Kidney epithelial cell (primary cell): ENCODE data around the gene INPP5B. TPM values are rescaled to one million over a fixed set of nuclear protein-coding genes. Genes with fewer than 3 reads are reported as not detected.

Source experiments
- DNase-seq: peaks from one replicate; pipeline ENCODE4 v3.0.0-alpha.2; 2010; ENCODE audit warnings: low read depth
- H3K27me3 ChIP-seq: 2 replicates; pipeline ENCODE4 v1.6.0; 2011; ENCODE audit warnings: low read length; ENCODE audit not compliant: control insufficient read depth, insufficient read depth
- H3K36me3 ChIP-seq: 2 replicates; pipeline ENCODE4 v1.5.1; 2011; ENCODE audit warnings: low read length; ENCODE audit not compliant: control insufficient read depth, insufficient read depth
- H3K4me3 ChIP-seq: 2 replicates; pipeline ENCODE4 v1.5.1; 2011; ENCODE audit warnings: low read depth, mild to moderate bottlenecking, control low read depth, low read length
- CTCF ChIP-seq: IDR thresholded peaks from 2 replicates; pipeline ENCODE4 v1.5.1; 2011; ENCODE audit warnings: mild to moderate bottlenecking, moderate library complexity, low read length, control low read depth, inconsistent platforms; ENCODE audit not compliant: insufficient read depth, poor library complexity, severe bottlenecking
- total RNA-seq: library from RNA; depleted of rRNA; stranded (reverse); fragments of >200 nt; gene quantifications from 2 replicates; pipeline ENCODE4 v1.2.3, GENCODE V29; 2015

Gene INPP5B
- total RNA-seq, 1 donor from 2014 or later, result 18.9 TPM

GRCh38 chr1:37865348-37866120 is 81.3 kb downstream of the INPP5B start:
- no peak for DNase-seq
- H3K4me3 ChIP-seq, result no peak overlapping the region
- no peaks in the 10 kb centered on the region for H3K36me3 ChIP-seq
- no peak for TF ChIP-seq CTCF
- H3K27me3 ChIP-seq, result no peaks in the 10 kb centered on the region

GRCh38 chr1:37862330-37862729 is 84.5 kb downstream of the INPP5B start:
- no peak for TF ChIP-seq CTCF
- DNase-seq, result no peak
- Histone ChIP-seq H3K27me3 (no peaks in the 10 kb centered on the region), H3K36me3 (no peaks in the 10 kb centered on the region), H3K4me3 (no peak overlapping the region)

- no peak overlapping the region for H3K4me3 ChIP-seq
- no peak for DNase-seq
- H3K27me3 ChIP-seq, result no peaks in the 10 kb centered on the region
- TF ChIP-seq CTCF, result no peak
- H3K36me3 ChIP-seq, result peaks cover 3% of the 10 kb centered on the region
Measured at GRCh38 chr1:37861151-37861550, 85.7 kb downstream of the INPP5B start.

GRCh38 chr1:37860346-37860666 is 86.5 kb downstream of the INPP5B start:
- no peak for TF ChIP-seq CTCF

GRCh38 chr1:37859507-37860345 is 87.1 kb downstream of the INPP5B start, which contains the start of gene MTF1:
TSS of gene MTF1 (minus strand) at chr1:37859592. CDS start at chr1:37857658, 1,934 bp downstream.
- H3K27me3 ChIP-seq, result no peaks in the 10 kb centered on the region
- DNase-seq, result peak; percentile 82
- H3K36me3 ChIP-seq, result peaks cover 3% of the 10 kb centered on the region
- peak within 1 kb of the TSS; percentile 85 for H3K4me3 ChIP-seq
- TF ChIP-seq CTCF, result peak; percentile 85

More at GRCh38 chr1:37860346-37860666, 86.5 kb downstream of the INPP5B start:
- peaks cover 3% of the 10 kb centered on the region for H3K36me3 ChIP-seq
- DNase-seq, result no peak
- no peaks in the 10 kb centered on the region for H3K27me3 ChIP-seq
- peak overlapping the region; percentile 85 for H3K4me3 ChIP-seq
